SU-DHL-6 (cell line): ENCODE measurements around the gene SLCO4A1.

ENCODE experiments used
- H2AFZ ChIP-seq: fragments of 200-600 bp; sonication (generic); 2 replicates; pipeline ENCODE4 v1.6.1; 2014; ENCODE audit warnings: low read depth, mild to moderate bottlenecking, moderate library complexity, mixed read lengths, antibody characterized with exemption, low read length; ENCODE audit not compliant: severe bottlenecking
- H3F3A ChIP-seq: fragments of 200-600 bp; shearing (Covaris generic); 2 replicates; pipeline ENCODE4 v1.6.0; 2016; ENCODE audit warnings: antibody characterized with exemption, mild to moderate bottlenecking; ENCODE audit not compliant: insufficient read depth
- H3K27ac ChIP-seq: fragments of 200-600 bp; sonication (generic); 2 replicates; pipeline ENCODE4 v1.5.1; 2016; ENCODE audit warnings: low read depth, mild to moderate bottlenecking, low read length, moderate library complexity, mixed read lengths
- H3K27me3 ChIP-seq: fragments of 200-600 bp; sonication (generic), shearing (Covaris generic); 2 replicates; pipeline ENCODE4 v1.6.0; 2014; ENCODE audit warnings: mild to moderate bottlenecking, low read length
- H3K36me3 ChIP-seq: fragments of 200-600 bp; sonication (generic); 2 replicates; pipeline ENCODE4 v1.6.1; 2014; ENCODE audit warnings: mild to moderate bottlenecking, low read length, mixed read lengths
- H3K4me2 ChIP-seq: fragments of 300-600, 200-600 bp; shearing (Covaris generic), sonication (generic); 2 replicates; pipeline ENCODE4 v1.6.0; 2014; ENCODE audit warnings: low read length, low read depth, mild to moderate bottlenecking; ENCODE audit not compliant: poor library complexity, severe bottlenecking
- H3K4me3 ChIP-seq: fragments of 200-600 bp; sonication (generic); 2 replicates; pipeline ENCODE4 v1.5.1; 2014; ENCODE audit warnings: antibody characterized with exemption, low read length, mild to moderate bottlenecking, mixed read lengths; ENCODE audit not compliant: insufficient read depth, poor library complexity, severe bottlenecking
- H3K79me2 ChIP-seq: fragments of 200-600 bp; sonication (generic); 2 replicates; pipeline ENCODE4 v1.6.1; 2014; ENCODE audit warnings: mild to moderate bottlenecking, low read length, moderate library complexity; ENCODE audit not compliant: insufficient read depth
- H3K9ac ChIP-seq: fragments of 200-600 bp; sonication (generic); 2 replicates; pipeline ENCODE4 v1.7.0; 2014; ENCODE audit warnings: mild to moderate bottlenecking, low read length
- H3K9me2 ChIP-seq: fragments of 200-600 bp; sonication (generic); replicated peaks from 2 replicates; pipeline ENCODE4 v1.6.1; 2014; ENCODE audit warnings: low read length; ENCODE audit not compliant: insufficient read depth
- H3K9me3 ChIP-seq: fragments of 200-600 bp; sonication (generic); 2 replicates; pipeline ENCODE4 v1.6.1; 2014; ENCODE audit warnings: low read length, mixed read lengths; ENCODE audit not compliant: insufficient read depth
- H4K20me1 ChIP-seq: fragments of 200-600 bp; sonication (generic); 2 replicates; pipeline ENCODE4 v1.6.1; 2014; ENCODE audit warnings: low read depth, mild to moderate bottlenecking, antibody characterized with exemption, low read length, moderate library complexity, mixed read lengths
- CTCF ChIP-seq: fragments of 200-600 bp; sonication (generic); IDR thresholded peaks from one replicate; pipeline ENCODE4 v1.5.1; 2017; ENCODE audit warnings: antibody characterized with exemption, mild to moderate bottlenecking, low read length, moderate library complexity; ENCODE audit not compliant: insufficient read depth, poor library complexity, severe bottlenecking
- EZH2phosphoT487 ChIP-seq: fragments of 200-600 bp; sonication (generic), shearing (Covaris generic); conservative IDR thresholded peaks from 2 replicates; pipeline ENCODE4 v1.6.1; 2018; ENCODE audit warnings: mild to moderate bottlenecking, antibody characterized with exemption, low read length, moderate library complexity, mixed read lengths

The SLCO4A1 gene

DNA sequence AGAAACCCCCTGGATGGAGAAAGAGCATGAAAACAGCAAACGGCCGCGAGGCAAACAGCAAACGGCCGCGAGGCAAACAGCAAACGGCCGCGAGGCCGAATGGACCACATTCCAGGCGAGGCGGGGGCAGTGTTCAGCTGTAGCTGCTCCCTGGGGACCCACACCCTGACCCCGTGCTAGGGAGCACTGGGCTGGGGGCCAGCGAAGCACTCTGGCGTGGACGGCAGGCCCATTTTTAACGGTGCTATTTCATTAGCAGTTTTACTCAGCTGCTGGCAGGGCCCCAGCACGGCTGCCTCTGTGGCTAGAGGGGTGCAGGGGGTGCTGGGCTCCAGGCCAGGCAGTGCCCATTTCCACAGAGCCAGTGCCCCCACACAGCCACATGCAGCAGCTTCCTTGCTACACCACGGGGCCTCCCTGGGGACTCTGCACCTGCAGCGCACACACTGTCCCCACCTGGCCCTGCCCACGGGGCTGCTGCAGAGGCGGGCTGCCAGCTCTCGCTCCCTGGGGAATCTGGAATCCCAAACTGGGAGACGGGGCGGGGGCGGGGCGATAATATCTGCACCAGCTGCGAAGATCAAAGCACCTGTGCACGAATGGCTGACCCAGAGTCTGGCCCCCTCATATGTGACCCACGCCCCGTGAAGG lies 35.6 kb upstream of the SLCO4A1 start:
- H3K79me2 ChIP-seq = no peaks in the 10 kb centered on the region
- no peaks in the 10 kb centered on the region for H3K36me3 ChIP-seq
- H3K4me2 ChIP-seq = no peak overlapping the region
- no peaks in the 10 kb centered on the region for H3K9me2 ChIP-seq
- no peak overlapping the region for H3K9ac ChIP-seq
- H3K27ac ChIP-seq = no peak overlapping the region
- no peaks in the 10 kb centered on the region for H3K9me3 ChIP-seq
- H4K20me1 ChIP-seq = no peaks in the 10 kb centered on the region
- no peak overlapping the region for H2AFZ ChIP-seq
- no peaks in the 10 kb centered on the region for H3F3A ChIP-seq
- H3K27me3 ChIP-seq = no peaks in the 10 kb centered on the region
- TF ChIP-seq CTCF (no peak), EZH2phosphoT487 (no peak)
- no peak overlapping the region for H3K4me3 ChIP-seq

- Histone ChIP-seq H3K9me3 (no peaks in the 10 kb centered on the region), H3K9me2 (no peaks in the 10 kb centered on the region), H4K20me1 (no peaks in the 10 kb centered on the region), H3K27me3 (no peaks in the 10 kb centered on the region), H3K27ac (no peak overlapping the region), H3K4me2 (no peak overlapping the region), H2AFZ (no peak overlapping the region), H3K4me3 (no peak overlapping the region), H3K79me2 (no peaks in the 10 kb centered on the region), H3K36me3 (no peaks in the 10 kb centered on the region), H3K9ac (no peak overlapping the region), H3F3A (no peaks in the 10 kb centered on the region)
- TF ChIP-seq EZH2phosphoT487 = no peak
- TF ChIP-seq CTCF = no peak
These were observed 34.7 kb upstream of the SLCO4A1 start for GRCh38 chr20:62607366-62608217.

DNA sequence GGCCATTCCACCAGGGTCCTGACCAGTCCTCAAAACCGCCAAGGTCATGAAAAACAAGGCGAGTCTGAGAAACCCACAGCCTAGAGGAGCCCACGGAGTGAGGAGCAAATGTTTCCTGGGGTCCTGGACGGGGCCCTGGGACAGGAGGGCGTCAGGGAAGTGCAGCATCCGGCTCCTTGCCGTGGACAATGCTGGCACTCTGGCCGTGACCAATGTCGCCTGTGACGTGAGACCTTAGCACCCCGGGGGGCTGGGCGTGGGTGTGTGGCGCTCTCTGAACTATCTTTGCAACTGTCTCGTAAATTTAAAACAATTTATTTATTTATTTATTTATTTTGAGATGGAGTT lies 34.1 kb upstream of the SLCO4A1 start:
- no peaks in the 10 kb centered on the region for H3K9me2 ChIP-seq
- no peak overlapping the region for H3K27ac ChIP-seq
- H3K4me2 ChIP-seq = no peak overlapping the region
- no peaks in the 10 kb centered on the region for H4K20me1 ChIP-seq
- H3K9me3 ChIP-seq = no peaks in the 10 kb centered on the region
- H3K79me2 ChIP-seq = no peaks in the 10 kb centered on the region
- H3K4me3 ChIP-seq = no peak overlapping the region
- no peaks in the 10 kb centered on the region for H3K36me3 ChIP-seq
- no peak overlapping the region for H3K9ac ChIP-seq
- H3F3A ChIP-seq = no peaks in the 10 kb centered on the region
- no peak overlapping the region for H2AFZ ChIP-seq
- TF ChIP-seq EZH2phosphoT487 (no peak), CTCF (no peak)
- H3K27me3 ChIP-seq = no peaks in the 10 kb centered on the region
